Measurements from ENCODE around the gene ALG2. TPM values are rescaled to one million over a fixed set of nuclear protein-coding genes. Genes with fewer than 3 reads are reported as not detected.
"Not testable (repeated sequence)": the region's sequence is repeated elsewhere in the genome, so short reads cannot be mapped to it uniquely, and the experiment has no call there.

Gene ALG2
- total RNA-seq, 1 donor from 2014 or later, result 41.7 TPM

GRCh38 chr9:99199938-99200539 is 21.7 kb downstream of the ALG2 start:
- Mint-ChIP-seq H3K27me3 (ENCODE audit: low read depth) (peaks cover 22% of the 10 kb centered on the region), H3K4me1 (ENCODE audit: low read depth) (peaks cover 8% of the 10 kb centered on the region), H3K36me3 (ENCODE audit: low read depth) (no peaks in the 10 kb centered on the region), H3K4me3 (ENCODE audit: low read depth) (no peak overlapping the region), H3K27ac (no peak overlapping the region), H3K9me3 (no peaks in the 10 kb centered on the region)
- no peak for DNase-seq (ENCODE audit: low spot score)
- intact Hi-C loops (cut with micrococcal nuclease), result no loop called here

- H3K27ac Mint-ChIP-seq, result no peak overlapping the region
- H3K27me3 Mint-ChIP-seq (ENCODE audit: low read depth), result peaks cover 29% of the 10 kb centered on the region
- intact Hi-C loops (cut with micrococcal nuclease), result no loop called here
- H3K36me3 Mint-ChIP-seq (ENCODE audit: low read depth), result no peaks in the 10 kb centered on the region
- no peak overlapping the region for H3K4me3 Mint-ChIP-seq (ENCODE audit: low read depth)
- H3K4me1 Mint-ChIP-seq (ENCODE audit: low read depth), result peaks cover 15% of the 10 kb centered on the region
- no peaks in the 10 kb centered on the region for H3K9me3 Mint-ChIP-seq
- no peak for DNase-seq (ENCODE audit: low spot score)
Measured at GRCh38 chr9:99197987-99198386, 23.8 kb downstream of the ALG2 start.

- Mint-ChIP-seq H3K4me1 (ENCODE audit: low read depth) (peaks cover 18% of the 10 kb centered on the region), H3K36me3 (ENCODE audit: low read depth) (no peaks in the 10 kb centered on the region), H3K4me3 (ENCODE audit: low read depth) (no peak overlapping the region), H3K27me3 (ENCODE audit: low read depth) (peaks cover 33% of the 10 kb centered on the region), H3K9me3 (no peaks in the 10 kb centered on the region), H3K27ac (no peak overlapping the region)
- DNase-seq (ENCODE audit: low spot score), result no peak
- intact Hi-C loops (cut with micrococcal nuclease), result no loop called here
Measured at GRCh38 chr9:99197124-99197630, 24.6 kb downstream of the ALG2 start.

- H3K4me1 Mint-ChIP-seq (ENCODE audit: low read depth), result peaks cover 18% of the 10 kb centered on the region
- H3K4me3 Mint-ChIP-seq (ENCODE audit: low read depth); H3K27ac Mint-ChIP-seq; H3K36me3 Mint-ChIP-seq (ENCODE audit: low read depth); intact Hi-C loops (cut with micrococcal nuclease); DNase-seq (ENCODE audit: low spot score); H3K9me3 Mint-ChIP-seq: not testable (repeated sequence)
- peaks cover 31% of the 10 kb centered on the region for H3K27me3 Mint-ChIP-seq (ENCODE audit: low read depth)
Measured at GRCh38 chr9:99196484-99196883, 25.3 kb downstream of the ALG2 start.

DNA sequence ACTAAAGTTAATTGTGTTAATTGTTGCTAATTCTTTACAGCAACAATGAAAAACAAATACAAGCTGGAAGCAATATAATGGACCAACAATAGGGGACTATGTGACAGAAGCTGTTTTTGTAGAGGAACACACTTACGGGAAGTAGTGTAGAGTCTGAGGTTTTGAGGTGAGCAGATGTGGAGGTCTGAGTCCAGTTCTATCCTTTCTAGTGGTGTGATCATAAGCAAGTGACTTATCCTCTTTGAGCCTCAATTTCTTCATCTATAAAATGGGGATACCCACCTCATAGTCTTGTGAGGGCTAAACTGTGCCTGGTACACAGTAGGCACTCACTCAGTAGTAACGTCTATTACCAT is 28.3 kb downstream of the ALG2 start:
- DNase-seq (ENCODE audit: low spot score), result no peak

DNA sequence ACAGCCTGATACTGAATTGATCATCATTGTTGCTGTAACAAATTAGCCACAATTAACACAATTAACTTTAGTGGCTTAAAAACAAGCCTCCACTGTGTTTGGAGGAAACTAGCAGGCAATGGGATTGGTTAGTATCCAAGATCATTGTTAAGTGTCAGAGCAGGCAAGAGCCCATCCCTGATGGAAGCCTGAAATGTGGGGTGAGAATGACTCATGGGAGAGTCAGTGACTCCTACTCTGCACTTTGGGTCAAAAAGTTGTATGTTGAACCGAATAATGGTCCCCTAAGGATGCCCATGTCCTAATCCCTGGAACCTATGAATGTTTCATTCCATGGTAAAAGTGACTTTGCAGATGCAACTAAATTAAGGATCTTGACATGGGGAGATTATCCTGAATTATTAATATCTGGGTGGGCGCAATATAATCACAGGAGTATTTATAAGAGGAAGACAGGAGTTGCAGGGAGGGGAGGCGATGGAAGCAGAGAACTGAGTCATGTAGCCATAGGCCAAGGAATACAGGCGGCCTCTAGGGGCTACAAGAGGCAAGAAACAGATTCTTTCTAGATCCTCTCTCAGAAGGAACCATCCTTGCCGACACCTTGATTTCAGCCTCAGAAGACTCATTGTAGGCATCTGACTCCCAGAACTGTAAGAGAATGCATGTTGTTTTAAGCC is 28.8 kb downstream of the ALG2 start:
- H3K4me1 Mint-ChIP-seq (ENCODE audit: low read depth), result peaks cover 18% of the 10 kb centered on the region

More for the DNA sequence above, 28.3 kb downstream of the ALG2 start:
- Mint-ChIP-seq H3K4me3 (ENCODE audit: low read depth) (no peak overlapping the region), H3K27ac (no peak overlapping the region), H3K9me3 (no peaks in the 10 kb centered on the region), H3K36me3 (ENCODE audit: low read depth) (no peaks in the 10 kb centered on the region), H3K27me3 (ENCODE audit: low read depth) (peaks cover 33% of the 10 kb centered on the region), H3K4me1 (ENCODE audit: low read depth) (peaks cover 18% of the 10 kb centered on the region)
- intact Hi-C loops (cut with micrococcal nuclease), result no loop called here

DNA sequence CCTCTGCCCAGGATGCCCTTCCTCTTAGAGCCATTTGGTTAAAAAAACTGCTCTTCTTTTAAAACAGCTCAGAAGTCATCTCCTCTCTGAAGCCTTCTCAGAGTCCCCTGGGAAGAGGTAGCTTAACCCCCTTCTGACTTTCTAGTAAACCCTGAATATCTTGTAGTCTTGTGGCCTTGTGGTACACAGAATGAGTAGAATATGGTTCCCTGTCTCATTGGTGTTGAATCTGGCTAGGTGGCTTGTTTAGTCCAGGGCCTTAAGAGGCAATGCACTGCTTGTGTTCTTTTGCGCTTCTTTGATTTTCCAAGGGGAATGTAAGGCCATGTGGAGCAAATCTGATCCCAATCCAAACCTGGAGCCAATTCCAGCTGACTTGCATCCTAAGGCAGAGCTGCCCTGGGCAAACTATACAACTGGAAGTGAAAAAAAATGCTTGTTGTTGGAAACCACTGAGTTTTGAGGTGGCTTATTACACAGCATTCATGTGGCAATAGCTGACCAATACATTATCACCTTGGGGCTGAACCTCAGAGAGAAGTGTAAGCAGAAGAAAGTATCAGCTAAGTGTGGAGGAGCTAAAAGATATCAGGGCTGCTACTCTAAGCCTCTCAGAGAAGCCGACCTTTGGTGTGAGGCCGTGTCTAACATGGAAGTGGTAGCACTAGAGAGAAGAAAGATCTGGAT is 31.0 kb downstream of the ALG2 start:
- no peak for DNase-seq (ENCODE audit: low spot score)
- Mint-ChIP-seq H3K27ac (no peak overlapping the region), H3K4me3 (ENCODE audit: low read depth) (no peak overlapping the region), H3K9me3 (no peaks in the 10 kb centered on the region), H3K27me3 (ENCODE audit: low read depth) (peaks cover 36% of the 10 kb centered on the region), H3K4me1 (ENCODE audit: low read depth) (peaks cover 13% of the 10 kb centered on the region), H3K36me3 (ENCODE audit: low read depth) (no peaks in the 10 kb centered on the region)
- intact Hi-C loops (cut with micrococcal nuclease), result no loop called here

More for the DNA sequence above, 28.8 kb downstream of the ALG2 start:
- no peak overlapping the region for H3K4me3 Mint-ChIP-seq (ENCODE audit: low read depth)
- intact Hi-C loops (cut with micrococcal nuclease), result no loop called here
- no peaks in the 10 kb centered on the region for H3K36me3 Mint-ChIP-seq (ENCODE audit: low read depth)
- peaks cover 37% of the 10 kb centered on the region for H3K27me3 Mint-ChIP-seq (ENCODE audit: low read depth)
- H3K9me3 Mint-ChIP-seq, result no peaks in the 10 kb centered on the region
- no peak for DNase-seq (ENCODE audit: low spot score)
- no peak overlapping the region for H3K27ac Mint-ChIP-seq

- no peak for DNase-seq (ENCODE audit: low spot score)
- Mint-ChIP-seq H3K27ac (no peak overlapping the region), H3K4me3 (ENCODE audit: low read depth) (no peak overlapping the region), H3K9me3 (no peaks in the 10 kb centered on the region), H3K36me3 (ENCODE audit: low read depth) (no peaks in the 10 kb centered on the region), H3K27me3 (ENCODE audit: low read depth) (peaks cover 36% of the 10 kb centered on the region), H3K4me1 (ENCODE audit: low read depth) (peaks cover 14% of the 10 kb centered on the region)
- intact Hi-C loops (cut with micrococcal nuclease), result loop anchor here (10.0 kb wide), 3 partner anchors 245 to 1135 kb away; no protein-coding TSS in a partner anchor
Measured at GRCh38 chr9:99189887-99190596, 31.7 kb downstream of the ALG2 start.

GRCh38 chr9:99189186-99189585 is 32.6 kb downstream of the ALG2 start:
- Mint-ChIP-seq H3K9me3 (no peaks in the 10 kb centered on the region), H3K27me3 (ENCODE audit: low read depth) (peaks cover 32% of the 10 kb centered on the region), H3K4me1 (ENCODE audit: low read depth) (peaks cover 20% of the 10 kb centered on the region), H3K4me3 (ENCODE audit: low read depth) (no peak overlapping the region), H3K27ac (no peak overlapping the region), H3K36me3 (ENCODE audit: low read depth) (no peaks in the 10 kb centered on the region)
- intact Hi-C loops (cut with micrococcal nuclease), result loop anchor here (10.0 kb wide), 3 partner anchors 246 to 1136 kb away; no protein-coding TSS in a partner anchor
- DNase-seq (ENCODE audit: low spot score), result no peak

DNA sequence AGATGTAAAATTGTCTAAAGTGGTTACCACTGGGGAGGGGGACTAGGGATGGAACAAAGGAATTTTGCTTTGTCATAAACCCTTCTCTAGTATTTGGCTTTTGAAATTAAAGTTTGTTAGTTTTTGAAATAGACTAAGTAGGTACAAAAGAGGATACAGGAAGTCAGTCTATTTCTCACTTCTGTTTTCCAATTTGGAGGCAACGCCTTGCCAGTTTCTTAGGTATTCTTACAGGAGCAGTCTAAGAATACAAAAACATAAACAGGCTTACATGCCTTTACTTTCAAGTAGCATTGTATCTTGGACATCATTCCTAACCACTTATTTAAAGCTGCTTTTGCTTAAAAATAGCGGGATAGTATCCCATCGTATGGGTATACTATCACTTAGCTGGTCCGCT is 34.4 kb downstream of the ALG2 start:
- intact Hi-C loops (cut with micrococcal nuclease), result loop anchor here (10.0 kb wide), 3 partner anchors 247 to 1137 kb away; no protein-coding TSS in a partner anchor
- Mint-ChIP-seq H3K36me3 (ENCODE audit: low read depth) (no peaks in the 10 kb centered on the region), H3K27me3 (ENCODE audit: low read depth) (peaks cover 22% of the 10 kb centered on the region), H3K4me1 (ENCODE audit: low read depth) (peaks cover 27% of the 10 kb centered on the region), H3K27ac (no peak overlapping the region), H3K9me3 (no peaks in the 10 kb centered on the region), H3K4me3 (ENCODE audit: low read depth) (no peak overlapping the region)
- no peak for DNase-seq (ENCODE audit: low spot score)

DNA sequence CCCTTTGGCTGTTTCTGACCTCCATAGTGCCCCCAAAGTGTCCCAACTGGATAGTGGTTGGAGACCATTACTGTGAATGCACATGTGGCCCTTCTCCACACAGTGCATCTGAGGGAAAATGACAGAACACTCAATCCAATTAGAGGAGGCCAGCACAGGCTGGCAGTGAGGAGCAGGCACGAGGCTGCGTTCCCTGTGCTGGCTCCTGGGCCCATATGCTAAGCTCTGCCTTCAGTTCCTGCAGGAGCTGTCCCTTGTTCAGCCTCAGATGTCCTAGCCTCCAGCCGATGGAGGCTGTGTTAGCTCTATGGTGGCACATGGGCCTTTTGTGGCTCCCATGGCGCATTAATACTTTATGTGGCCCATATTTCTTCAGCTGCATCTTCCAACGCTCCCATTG is 35.8 kb downstream of the ALG2 start:
- no peak overlapping the region for H3K4me3 Mint-ChIP-seq (ENCODE audit: low read depth)

GRCh38 chr9:99185348-99185632 is 36.5 kb downstream of the ALG2 start:
- Mint-ChIP-seq H3K27me3 (ENCODE audit: low read depth) (peaks cover 10% of the 10 kb centered on the region), H3K9me3 (no peaks in the 10 kb centered on the region), H3K4me1 (ENCODE audit: low read depth) (peaks cover 46% of the 10 kb centered on the region), H3K27ac (no peak overlapping the region), H3K36me3 (ENCODE audit: low read depth) (peaks cover 2% of the 10 kb centered on the region), H3K4me3 (ENCODE audit: low read depth) (no peak overlapping the region)
- intact Hi-C loops (cut with micrococcal nuclease), result loop anchor here (2.0 to 10.0 kb wide), 4 partner anchors 250 to 1140 kb away; no protein-coding TSS in a partner anchor
- DNase-seq (ENCODE audit: low spot score), result no peak

More for the DNA sequence above, 35.8 kb downstream of the ALG2 start:
- peaks cover 13% of the 10 kb centered on the region for H3K27me3 Mint-ChIP-seq (ENCODE audit: low read depth)
- H3K36me3 Mint-ChIP-seq (ENCODE audit: low read depth), result no peaks in the 10 kb centered on the region
- intact Hi-C loops (cut with micrococcal nuclease), result loop anchor here (2.0 to 10.0 kb wide), 4 partner anchors 249 to 1139 kb away; no protein-coding TSS in a partner anchor
- peaks cover 39% of the 10 kb centered on the region for H3K4me1 Mint-ChIP-seq (ENCODE audit: low read depth)
- DNase-seq (ENCODE audit: low spot score), result no peak
- H3K9me3 Mint-ChIP-seq, result no peaks in the 10 kb centered on the region
- H3K27ac Mint-ChIP-seq, result no peak overlapping the region
